SHP77 (cell line): ENCODE data around the gene GRM3.

Source experiments
- DNase-seq, 2 experiments: peaks; one replicate each; lab custom pipeline; 2025; lab: John Stamatoyannopoulos, UW

The GRM3 gene

GRCh38 chr7:86692755-86693154 is 49.0 kb downstream of the GRM3 start:
- DNase-seq = no peak

DNA sequence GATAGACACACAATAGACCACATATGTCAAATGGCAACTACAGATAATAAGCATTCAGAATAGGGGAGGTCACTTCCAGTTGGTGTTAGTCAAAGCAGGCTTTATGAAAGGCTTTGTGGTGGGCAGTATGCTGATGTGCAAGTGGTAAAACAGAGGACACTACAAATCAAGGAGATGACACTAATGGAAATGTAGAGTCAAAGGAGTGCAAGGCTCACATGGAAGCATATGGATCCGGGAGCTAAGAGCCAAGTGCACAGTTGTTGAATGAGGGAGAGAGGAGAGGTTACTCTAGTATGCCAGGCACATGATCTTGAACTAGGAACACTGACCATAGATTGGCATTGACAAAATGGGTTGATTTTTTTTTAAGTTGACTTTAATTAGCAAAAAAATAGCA is 62.7 kb downstream of the GRM3 start:
- no peak for DNase-seq

GRCh38 chr7:86708031-86708680 is 64.4 kb downstream of the GRM3 start:
- DNase-seq = no peak

- DNase-seq = no peak
These were observed 76.6 kb downstream of the GRM3 start for GRCh38 chr7:86720306-86720705.

DNA sequence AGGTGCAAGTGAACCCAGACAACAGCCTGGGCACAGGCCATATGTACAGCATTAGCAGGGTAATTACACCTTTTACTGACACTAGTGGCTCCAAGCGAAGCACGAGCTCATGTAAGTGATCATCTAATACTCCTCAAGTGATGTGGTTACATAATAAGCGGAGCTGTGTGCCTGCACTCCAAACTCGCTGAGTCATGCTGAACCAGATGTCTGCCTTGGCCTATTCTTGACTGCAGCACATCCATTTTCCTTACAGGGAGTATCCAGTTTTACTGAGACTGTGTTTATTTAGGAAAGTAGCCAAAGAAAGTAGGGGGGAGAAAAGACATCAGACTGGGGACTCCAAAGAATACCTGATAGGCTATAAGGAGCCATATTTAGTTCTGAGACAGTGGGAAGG is 90.1 kb downstream of the GRM3 start:
- peak; percentile 76 to 82 for DNase-seq

- DNase-seq = no peak
These were observed 101.5 kb downstream of the GRM3 start for GRCh38 chr7:86745013-86745745.

GRCh38 chr7:86747698-86748097 is 104.0 kb downstream of the GRM3 start:
- DNase-seq = no peak

- no peak for DNase-seq
These were observed 104.5 kb downstream of the GRM3 start for GRCh38 chr7:86748201-86748600.

DNA sequence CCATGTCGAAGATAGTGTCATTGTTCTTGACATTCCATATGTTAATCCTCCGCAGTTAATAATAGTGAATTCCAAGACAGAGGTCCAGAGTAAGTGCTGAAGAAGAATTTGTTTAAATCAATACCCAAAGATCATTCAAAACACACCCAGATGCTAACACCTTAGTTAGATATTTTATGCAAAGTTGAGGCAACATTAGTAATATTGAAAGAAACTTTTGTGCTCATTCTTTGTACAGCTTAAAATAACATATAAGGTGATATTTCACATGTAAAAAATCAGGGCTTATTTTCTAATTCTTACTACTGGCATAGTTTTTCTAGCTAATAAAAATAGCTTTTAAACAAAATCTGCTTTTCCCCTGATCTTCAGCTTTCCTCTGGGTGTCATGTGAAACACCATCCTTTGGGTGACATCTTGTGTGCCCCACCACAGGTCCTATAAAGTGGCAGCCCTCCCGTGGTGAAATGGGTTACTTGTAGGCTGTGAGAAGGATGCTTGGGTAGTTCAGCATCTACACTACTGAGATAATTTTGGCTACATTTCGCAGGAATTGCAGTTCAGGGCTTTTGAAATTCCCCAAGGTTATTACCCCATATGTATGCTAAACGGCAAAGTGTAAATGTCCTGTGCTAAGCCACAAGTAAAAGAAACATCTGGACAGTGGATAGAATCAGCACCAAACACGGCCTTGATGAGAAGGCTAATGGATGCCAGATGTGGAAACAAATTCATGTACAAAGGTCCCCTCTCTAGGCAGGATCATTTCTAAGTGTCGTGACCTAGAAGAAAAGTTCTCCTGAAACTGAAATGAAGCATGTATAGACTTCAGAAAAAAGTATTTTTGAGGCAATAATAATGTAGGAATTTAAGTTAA is 105.4 kb downstream of the GRM3 start:
- no peak for DNase-seq

DNA sequence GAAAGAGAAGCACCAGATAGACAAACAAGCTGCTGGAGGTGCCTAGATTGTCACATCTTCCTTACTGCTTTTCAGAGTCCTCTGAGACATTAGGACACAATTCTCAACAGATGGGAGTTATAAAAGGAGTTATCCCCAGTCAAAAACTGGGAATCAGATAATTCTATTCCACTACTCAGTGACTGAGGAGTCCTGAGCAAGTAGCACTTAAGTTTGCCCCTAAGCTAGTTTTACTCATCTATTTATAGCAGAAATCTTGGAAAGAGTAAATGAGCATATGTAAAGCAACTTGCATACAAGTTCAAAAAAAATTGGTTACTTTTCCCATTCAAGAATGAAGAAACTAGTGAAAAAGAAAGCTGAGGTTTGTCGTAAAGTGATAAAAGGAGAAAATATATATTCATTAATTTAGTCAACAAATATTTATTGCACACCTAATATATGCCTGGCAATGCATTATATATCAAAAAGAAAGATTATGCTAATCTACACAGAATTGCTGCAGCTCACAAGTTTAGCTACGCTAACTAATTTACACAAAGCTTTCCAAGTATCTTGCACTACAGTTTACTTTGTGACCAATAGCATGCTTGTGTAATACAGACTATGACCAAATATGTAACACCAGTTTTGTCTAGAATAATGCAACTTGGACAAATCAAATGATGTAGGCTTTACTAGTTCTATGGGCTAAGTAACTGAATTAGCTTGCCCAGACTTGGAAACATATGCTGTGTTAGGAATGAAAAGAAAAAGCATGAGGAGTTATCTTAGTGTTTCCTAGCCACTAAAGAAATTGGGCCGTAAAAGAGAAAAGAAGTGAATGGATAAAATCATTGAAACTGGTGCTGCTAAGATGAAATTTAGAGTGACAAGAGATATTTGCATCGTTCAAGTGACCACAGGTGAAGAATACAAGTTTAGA is 106.3 kb downstream of the GRM3 start:
- no peak for DNase-seq

- DNase-seq = no peak
These were observed 116.5 kb downstream of the GRM3 start for GRCh38 chr7:86760236-86760635.

DNA sequence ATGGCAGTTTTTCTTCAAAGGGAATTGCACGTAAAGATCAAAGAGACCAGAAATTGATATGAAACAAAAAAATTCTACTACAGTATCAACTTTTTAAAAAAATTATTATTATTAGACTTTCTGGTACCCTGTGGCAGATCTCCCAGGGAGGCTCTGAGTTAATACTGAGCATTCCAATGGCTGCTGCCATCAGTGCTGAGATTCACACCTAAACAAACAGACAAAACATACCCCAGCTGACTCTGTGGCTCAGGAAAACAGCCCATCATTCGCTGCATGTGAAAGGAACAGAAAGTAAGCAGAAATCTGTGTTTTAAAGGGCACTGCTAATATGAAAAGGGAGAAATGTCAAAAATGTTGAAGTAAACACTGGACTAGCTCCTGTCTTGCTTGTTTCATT is 118.4 kb downstream of the GRM3 start:
- DNase-seq = no peak

DNA sequence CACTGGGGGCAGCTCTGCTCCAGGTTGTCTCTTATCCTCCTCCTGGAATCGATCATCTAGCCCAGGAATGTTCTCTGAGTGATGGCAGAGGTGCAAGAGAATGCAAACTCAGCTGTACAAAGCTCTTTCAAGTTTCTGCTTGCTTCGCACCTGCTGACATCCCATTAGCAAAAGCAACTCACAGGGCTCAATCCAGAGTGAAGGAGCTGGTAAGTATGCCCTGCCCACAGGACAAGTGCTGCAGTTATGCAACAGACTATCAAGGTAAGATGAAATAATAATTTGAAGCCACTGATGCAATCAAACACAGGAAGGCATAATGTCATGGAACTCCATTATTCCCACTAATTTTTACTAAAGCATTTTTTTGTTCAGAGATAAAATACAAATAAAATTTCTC is 122.2 kb downstream of the GRM3 start:
- no peak for DNase-seq

GRCh38 chr7:86768394-86768793 is 124.7 kb downstream of the GRM3 start:
- no peak for DNase-seq

- no peak for DNase-seq
These were observed 125.5 kb downstream of the GRM3 start for GRCh38 chr7:86768967-86769760.

DNA sequence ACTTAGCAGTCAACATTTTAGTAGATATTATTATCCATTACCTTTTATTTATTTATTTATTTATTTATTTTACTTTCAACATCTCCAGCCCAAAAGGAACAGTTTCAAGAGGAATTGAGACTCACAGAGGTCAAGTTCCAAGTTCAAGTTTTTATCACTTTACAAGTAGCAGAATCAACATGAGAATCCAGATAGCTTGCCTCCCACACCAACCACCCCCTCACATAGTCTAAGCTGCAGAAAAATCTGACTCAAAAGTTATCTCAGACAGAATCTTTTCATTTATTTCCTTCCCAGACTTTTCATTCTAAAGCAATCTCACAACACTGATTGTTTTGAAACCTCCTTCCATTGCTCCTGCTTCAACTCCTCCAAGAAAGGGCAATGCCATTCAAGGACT is 129.6 kb downstream of the GRM3 start:
- DNase-seq = no peak

- no peak for DNase-seq
These were observed 131.5 kb downstream of the GRM3 start for GRCh38 chr7:86775203-86775602.

DNA sequence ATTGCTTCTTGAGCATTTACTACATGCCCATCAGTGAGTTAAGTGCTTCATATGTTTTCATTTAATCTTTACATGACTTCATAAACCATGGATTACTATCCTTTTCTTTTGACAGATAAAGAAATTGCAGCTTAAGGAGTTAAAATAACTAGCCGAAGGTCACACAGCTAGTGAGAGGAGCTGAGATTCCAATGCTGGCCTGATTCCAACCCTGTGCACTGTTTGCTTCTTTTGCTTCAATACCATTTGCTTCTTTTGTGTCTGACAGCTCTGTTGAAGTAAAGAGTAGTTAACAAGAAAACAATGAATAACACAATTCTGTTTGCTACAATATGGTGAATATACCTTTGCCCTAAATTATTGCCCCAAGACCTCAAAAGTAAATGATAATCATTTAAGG is 132.4 kb downstream of the GRM3 start:
- DNase-seq = no peak

DNA sequence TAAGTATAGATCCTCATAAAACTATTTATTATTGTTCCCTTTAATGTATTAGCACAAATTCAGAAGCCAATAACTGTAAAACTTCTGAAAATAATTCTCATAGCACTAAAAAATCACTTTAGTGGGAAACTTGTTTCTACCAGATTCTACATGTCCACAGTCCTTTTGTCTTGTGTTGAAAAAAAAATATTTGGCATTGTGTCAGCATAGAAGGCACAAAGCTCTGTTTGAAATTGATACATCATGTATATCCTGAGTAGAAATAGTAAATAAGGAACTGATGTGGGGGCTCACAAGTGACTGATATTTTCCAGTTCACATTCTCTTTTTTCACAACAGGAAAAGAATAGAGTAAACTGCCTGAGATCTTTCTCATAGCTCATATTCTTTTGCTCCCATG is 134.6 kb downstream of the GRM3 start:
- no peak for DNase-seq

DNA sequence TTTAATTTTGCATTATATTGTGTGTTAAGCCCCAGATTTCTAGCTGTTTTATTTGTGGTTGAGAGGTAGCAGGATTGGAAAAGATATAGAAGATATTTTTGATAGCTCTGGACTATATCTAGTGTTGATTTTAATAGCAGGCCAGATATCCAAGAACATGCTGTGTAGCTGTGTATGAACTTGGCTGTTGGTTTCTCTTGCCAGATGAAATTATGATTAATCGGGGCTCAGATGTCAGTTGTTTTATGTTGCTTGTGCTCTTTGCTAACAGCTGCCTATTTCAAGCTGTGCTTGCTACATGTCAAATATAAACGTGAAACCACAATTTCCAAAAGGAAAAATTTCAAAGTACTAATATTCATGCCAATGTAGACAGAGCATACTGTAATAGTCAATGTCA is 141.1 kb downstream of the GRM3 start:
- DNase-seq = no peak

GRCh38 chr7:86785641-86786040 is 141.9 kb downstream of the GRM3 start:
- no peak for DNase-seq
